Measurements from ENCODE around the gene DYNLRB1. TPM values are rescaled to one million over a fixed set of nuclear protein-coding genes. Genes with fewer than 3 reads are reported as not detected.

Gene DYNLRB1
- total RNA-seq: 131 and 161 TPM in 2 replicates

DNA sequence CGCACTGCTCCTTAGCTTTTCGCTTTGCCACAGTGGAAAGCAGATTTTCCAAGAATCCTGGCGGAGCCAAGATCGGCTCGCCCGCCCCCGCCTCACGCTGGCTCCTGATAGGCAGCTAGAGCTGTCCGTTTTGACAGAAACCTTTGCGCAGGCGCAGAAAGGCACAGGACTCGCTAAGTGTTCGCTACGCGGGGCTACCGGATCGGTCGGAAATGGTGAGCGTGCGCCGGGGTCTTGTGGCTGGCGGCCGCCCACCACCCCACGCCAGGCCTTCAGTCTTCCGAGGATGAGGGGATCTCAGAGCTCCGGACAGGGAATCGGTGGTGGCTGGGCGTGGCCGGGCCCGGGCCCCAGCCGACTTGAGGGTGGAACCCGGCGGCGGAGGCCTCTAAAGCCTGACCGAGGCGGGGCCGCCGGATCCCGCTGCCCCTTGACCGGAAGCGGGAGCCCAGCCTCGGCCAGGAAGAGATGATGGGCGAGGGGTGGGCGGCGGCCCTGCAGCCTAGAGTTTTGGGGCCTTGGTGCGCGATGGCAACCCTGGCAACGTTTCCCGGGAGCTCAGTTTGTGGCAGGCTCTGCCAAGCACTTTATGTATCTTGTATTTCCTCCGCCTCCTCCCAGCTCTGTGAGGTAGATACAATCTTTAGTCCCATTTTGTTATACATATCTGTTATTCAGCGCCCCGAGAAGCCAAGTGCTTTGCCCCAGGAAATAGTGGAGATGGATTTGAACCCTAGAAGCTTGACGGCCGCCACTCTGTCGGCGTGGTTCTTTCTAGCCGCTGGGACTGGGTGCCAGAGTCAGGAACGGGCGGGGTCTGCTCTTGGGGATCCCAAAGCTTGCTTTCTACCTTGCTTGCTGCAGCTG is at the start of gene DYNLRB1:
TSS of gene DYNLRB1 (plus strand) at position 176 of the 867 bp plus-strand sequence. CDS start at position 213, 37 bp downstream.

DNA sequence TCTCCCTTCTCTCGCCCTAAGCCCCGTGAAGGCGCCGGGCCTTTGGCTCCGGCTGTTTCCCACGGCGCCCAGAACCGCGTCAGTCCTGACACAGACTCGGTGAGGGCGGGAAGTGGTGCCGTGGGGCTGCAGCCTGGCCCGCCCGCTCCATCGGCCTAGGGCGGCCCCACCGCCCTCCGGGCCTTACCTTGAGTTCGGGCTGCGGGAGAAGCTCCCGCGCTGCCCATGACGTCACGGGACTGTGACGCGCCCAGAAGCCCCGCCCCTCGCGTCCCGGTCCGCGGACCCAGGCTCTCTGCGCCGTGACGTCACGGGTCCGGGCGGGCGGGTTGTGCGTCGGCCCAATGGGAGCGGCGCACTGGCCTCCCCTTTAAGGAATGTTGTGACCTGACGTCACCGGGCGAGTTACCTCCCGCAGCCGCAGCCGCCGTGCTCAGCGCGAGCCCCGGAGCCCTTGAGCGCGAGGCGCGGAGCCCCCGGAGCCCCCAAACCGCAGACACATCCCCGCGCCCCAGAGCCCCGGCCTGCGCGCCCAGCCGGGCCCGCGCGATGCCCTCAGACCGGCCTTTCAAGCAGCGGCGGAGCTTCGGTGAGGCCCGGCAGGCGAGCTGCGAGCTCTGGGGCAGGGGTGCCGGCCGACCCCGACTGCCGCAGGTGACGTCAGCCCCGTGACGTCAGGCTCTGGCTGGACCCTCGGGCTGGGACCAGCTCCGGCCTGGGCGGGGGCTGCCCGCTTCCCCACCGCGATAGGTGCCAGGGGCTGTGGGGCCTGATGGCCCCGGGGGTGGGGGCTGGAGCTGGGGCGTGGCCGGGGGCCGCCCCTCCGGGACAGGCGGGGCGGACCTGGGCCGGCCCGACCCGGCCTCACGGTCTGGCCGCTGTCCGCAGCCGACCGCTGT is 42.3 kb downstream of the DYNLRB1 start, which contains the start of gene MAP1LC3A:
TSS of gene MAP1LC3A (plus strand) at position 399 of the 899 bp plus-strand sequence. CDS start at position 550, 151 bp downstream.

Other genes with a start within 250 kb of the DYNLRB1 start
- gene AHCY, start 213.1 kb upstream of the DYNLRB1 start, total RNA-seq: 152 and 157 TPM in 2 replicates
- 47.0 and 60.8 TPM in 2 replicates for gene ITCH, start 153.1 kb upstream of the DYNLRB1 start, total RNA-seq
- 30.8 and 39.5 TPM in 2 replicates for gene MAP1LC3A, start 42.3 kb downstream of the DYNLRB1 start, total RNA-seq
- gene PIGU, start 160.7 kb downstream of the DYNLRB1 start, total RNA-seq: 14.0 and 21.0 TPM in 2 replicates
- gene TP53INP2, start 187.9 kb downstream of the DYNLRB1 start, total RNA-seq: 4.6 and 5.7 TPM in 2 replicates